Suprapubic skin (tissue), 4 donors: ENCODE measurements around the gene CILP.
"Not testable (repeated sequence)": the region's sequence is repeated elsewhere in the genome, so short reads cannot be mapped to it uniquely, and the experiment has no call there.

Experiments used
- EP300 ChIP-seq: sonication (generic); formaldehyde crosslinking; IDR thresholded peaks from one replicate; pipeline ENCODE4 v1.6.1; 2017; ENCODE audit warnings: antibody characterized with exemption
- POLR2A ChIP-seq, 2 donors: fragments of 450-650 bp; IDR thresholded peaks; one replicate each; pipeline ENCODE4 v1.6.1; 2017; ENCODE audit warnings: antibody characterized with exemption in 2 of 2, mild to moderate bottlenecking in 2 of 2, moderate library complexity in 2 of 2
- POLR2AphosphoS5 ChIP-seq, 3 donors: sonication (generic); formaldehyde crosslinking; IDR thresholded peaks; one replicate each; pipeline ENCODE4 v1.6.1; 2017; ENCODE audit warnings: antibody characterized with exemption in 3 of 3
- TF ChIP-seq, protein P1 (sequence below), 2 donors: fragments of 200-600 bp in 1 of 2; fragments of 450-650 bp in 1 of 2; sonication (generic) in 1 of 2; IDR thresholded peaks; one replicate each; pipeline ENCODE4 v1.5.1; 2016 to 2019; ENCODE audit warnings: antibody characterized with exemption in 2 of 2, mild to moderate bottlenecking in 1 of 2, moderate library complexity in 1 of 2

DNA sequence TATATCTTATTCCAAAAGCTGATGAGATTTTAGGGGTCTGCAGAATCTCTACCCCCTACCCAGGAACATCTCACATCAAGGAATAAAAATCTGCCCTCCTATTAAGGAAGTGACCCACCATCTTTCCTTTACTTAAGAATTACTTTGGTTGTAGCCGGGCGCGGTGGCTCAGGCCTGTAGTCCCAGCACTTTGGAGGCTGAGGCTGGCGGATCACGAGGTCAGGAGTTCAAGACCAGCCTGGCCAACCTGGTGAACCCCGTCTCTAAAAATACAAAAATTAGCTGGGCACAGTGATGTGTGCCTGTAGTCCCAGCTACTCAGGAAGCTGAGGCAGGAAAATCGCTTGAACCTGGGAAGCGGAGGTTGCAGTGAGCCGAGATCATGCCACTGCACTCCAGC is 22.8 kb downstream of the CILP start:
- TF ChIP-seq POLR2A (IDR thresholded peaks at IDR 0.05); POLR2AphosphoS5 (IDR thresholded peaks at IDR 0.05); EP300: not testable (repeated sequence)
- TF ChIP-seq, protein P1, sequence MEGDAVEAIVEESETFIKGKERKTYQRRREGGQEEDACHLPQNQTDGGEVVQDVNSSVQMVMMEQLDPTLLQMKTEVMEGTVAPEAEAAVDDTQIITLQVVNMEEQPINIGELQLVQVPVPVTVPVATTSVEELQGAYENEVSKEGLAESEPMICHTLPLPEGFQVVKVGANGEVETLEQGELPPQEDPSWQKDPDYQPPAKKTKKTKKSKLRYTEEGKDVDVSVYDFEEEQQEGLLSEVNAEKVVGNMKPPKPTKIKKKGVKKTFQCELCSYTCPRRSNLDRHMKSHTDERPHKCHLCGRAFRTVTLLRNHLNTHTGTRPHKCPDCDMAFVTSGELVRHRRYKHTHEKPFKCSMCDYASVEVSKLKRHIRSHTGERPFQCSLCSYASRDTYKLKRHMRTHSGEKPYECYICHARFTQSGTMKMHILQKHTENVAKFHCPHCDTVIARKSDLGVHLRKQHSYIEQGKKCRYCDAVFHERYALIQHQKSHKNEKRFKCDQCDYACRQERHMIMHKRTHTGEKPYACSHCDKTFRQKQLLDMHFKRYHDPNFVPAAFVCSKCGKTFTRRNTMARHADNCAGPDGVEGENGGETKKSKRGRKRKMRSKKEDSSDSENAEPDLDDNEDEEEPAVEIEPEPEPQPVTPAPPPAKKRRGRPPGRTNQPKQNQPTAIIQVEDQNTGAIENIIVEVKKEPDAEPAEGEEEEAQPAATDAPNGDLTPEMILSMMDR (IDR thresholded peaks at IDR 0.05) = not testable (repeated sequence)
